Uterus (tissue), 4 donors: Measurements from ENCODE around the gene WBP2. TPM values are rescaled to one million over a fixed set of nuclear protein-coding genes. Genes with fewer than 3 reads are reported as not detected.

Source experiments
- DNase-seq, 2 donors: peaks; one replicate each; pipeline ENCODE4 v3.0.0-alpha.2; 2019 to 2020
- H3K27ac ChIP-seq, 2 donors: fragments of 200-600 bp; sonication (generic); 1 replicate in 1 of 2; 2 replicates in 1 of 2; pipeline ENCODE4 v1.5.1; 2016 to 2018
- H3K27me3 ChIP-seq, 2 donors: fragments of 200-600 bp; sonication (generic); one replicate each; pipeline ENCODE4 v1.5.1; 2018 to 2019; ENCODE audit warnings: control low read depth in 1 of 2
- H3K36me3 ChIP-seq, 2 donors: fragments of 200-600 bp; sonication (generic); one replicate each; pipeline ENCODE4 v1.5.1; 2019; ENCODE audit warnings: control low read depth in 1 of 2
- H3K4me1 ChIP-seq, 2 donors: fragments of 200-600 bp; sonication (generic); one replicate each; pipeline ENCODE4 v1.5.1; 2018 to 2019; ENCODE audit warnings: control low read depth in 1 of 2
- H3K4me3 ChIP-seq, 2 donors: fragments of 200-600 bp; sonication (generic); 1 replicate in 1 of 2; 2 replicates in 1 of 2; pipeline ENCODE4 v1.5.1; 2018 to 2019; ENCODE audit warnings: mild to moderate bottlenecking in 1 of 2
- H3K9me3 ChIP-seq, 2 donors: fragments of 200-600 bp; sonication (generic); one replicate each; pipeline ENCODE4 v1.5.1; 2019; ENCODE audit warnings: control low read depth in 1 of 2
- POLR2A ChIP-seq, 2 donors: fragments of 450-650 bp; IDR thresholded peaks; one replicate each; pipeline ENCODE4 v1.6.1; 2016; ENCODE audit warnings: antibody characterized with exemption in 2 of 2, mild to moderate bottlenecking in 1 of 2, moderate library complexity in 1 of 2
- intact Hi-C: fragments of 100-400 bp; cut with DNase I; formaldehyde crosslinking; loops from one replicate; pipeline ENCODE4 v1.15.1; 2023; ENCODE audit warnings: low total_unique reads
- total RNA-seq, 4 donors: library from RNA; depleted of rRNA in 3 of 4; stranded (reverse); fragments of >200 nt in 3 of 4; gene quantifications; one replicate each; pipeline versions ENCODE4 v1.1.0 to v1.2.4, GENCODE V29; 2014 to 2023
- TF ChIP-seq, protein P1 (sequence below), 4 experiments: fragments of 200-600 bp in 2 of 4; fragments of 450-650 bp in 2 of 4; sonication (generic) in 2 of 4; IDR thresholded peaks; one replicate each; pipeline ENCODE4 v1.5.1; 2016 to 2019; ENCODE audit warnings: antibody characterized with exemption in 4 of 4, mild to moderate bottlenecking in 2 of 4, moderate library complexity in 1 of 4
- donor health status: DM: yes; HTN: yes; CAD: no.

Gene WBP2
- total RNA-seq, 4 donors from 2014 or later, result 19.7 to 115 (median 34.5) TPM

DNA sequence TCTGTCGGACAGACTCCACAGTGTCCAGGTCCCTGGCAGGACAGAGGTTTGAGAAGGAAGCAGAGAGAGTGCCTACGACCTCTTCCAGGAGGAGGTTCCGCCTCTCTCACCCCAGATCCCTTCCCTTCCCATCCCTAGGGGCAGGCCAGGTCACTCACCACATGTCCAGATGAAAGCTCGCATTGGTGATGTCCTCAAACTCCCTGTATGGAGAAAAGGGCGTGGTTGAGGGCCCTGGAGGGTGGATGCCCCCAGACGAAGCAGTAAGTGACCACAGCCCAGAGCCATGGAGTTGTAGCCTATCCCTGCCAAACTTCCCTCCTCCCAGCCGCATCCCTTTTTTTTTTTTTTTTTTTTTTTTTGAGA lies 14.4 kb downstream of the WBP2 start:
- intact Hi-C loops, result loop anchor here (10.0 kb wide), 1 partner anchor 54 kb away; the partner anchor contains the start of gene TRIM65
- Histone ChIP-seq H3K27ac (no peak overlapping the region), H3K27me3 (no peaks in the 10 kb centered on the region), H3K4me3 (no peak overlapping the region), H3K9me3 (no peaks in the 10 kb centered on the region), H3K36me3 (no peaks in the 10 kb centered on the region), H3K4me1 (peaks cover 4 to 5% of the 10 kb centered on the region in 2 donors)
- DNase-seq, result no peak
- TF ChIP-seq, protein P1, sequence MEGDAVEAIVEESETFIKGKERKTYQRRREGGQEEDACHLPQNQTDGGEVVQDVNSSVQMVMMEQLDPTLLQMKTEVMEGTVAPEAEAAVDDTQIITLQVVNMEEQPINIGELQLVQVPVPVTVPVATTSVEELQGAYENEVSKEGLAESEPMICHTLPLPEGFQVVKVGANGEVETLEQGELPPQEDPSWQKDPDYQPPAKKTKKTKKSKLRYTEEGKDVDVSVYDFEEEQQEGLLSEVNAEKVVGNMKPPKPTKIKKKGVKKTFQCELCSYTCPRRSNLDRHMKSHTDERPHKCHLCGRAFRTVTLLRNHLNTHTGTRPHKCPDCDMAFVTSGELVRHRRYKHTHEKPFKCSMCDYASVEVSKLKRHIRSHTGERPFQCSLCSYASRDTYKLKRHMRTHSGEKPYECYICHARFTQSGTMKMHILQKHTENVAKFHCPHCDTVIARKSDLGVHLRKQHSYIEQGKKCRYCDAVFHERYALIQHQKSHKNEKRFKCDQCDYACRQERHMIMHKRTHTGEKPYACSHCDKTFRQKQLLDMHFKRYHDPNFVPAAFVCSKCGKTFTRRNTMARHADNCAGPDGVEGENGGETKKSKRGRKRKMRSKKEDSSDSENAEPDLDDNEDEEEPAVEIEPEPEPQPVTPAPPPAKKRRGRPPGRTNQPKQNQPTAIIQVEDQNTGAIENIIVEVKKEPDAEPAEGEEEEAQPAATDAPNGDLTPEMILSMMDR (IDR thresholded peaks at IDR 0.05), result no peak
- TF ChIP-seq POLR2A (IDR thresholded peaks at IDR 0.05), result no peak

DNA sequence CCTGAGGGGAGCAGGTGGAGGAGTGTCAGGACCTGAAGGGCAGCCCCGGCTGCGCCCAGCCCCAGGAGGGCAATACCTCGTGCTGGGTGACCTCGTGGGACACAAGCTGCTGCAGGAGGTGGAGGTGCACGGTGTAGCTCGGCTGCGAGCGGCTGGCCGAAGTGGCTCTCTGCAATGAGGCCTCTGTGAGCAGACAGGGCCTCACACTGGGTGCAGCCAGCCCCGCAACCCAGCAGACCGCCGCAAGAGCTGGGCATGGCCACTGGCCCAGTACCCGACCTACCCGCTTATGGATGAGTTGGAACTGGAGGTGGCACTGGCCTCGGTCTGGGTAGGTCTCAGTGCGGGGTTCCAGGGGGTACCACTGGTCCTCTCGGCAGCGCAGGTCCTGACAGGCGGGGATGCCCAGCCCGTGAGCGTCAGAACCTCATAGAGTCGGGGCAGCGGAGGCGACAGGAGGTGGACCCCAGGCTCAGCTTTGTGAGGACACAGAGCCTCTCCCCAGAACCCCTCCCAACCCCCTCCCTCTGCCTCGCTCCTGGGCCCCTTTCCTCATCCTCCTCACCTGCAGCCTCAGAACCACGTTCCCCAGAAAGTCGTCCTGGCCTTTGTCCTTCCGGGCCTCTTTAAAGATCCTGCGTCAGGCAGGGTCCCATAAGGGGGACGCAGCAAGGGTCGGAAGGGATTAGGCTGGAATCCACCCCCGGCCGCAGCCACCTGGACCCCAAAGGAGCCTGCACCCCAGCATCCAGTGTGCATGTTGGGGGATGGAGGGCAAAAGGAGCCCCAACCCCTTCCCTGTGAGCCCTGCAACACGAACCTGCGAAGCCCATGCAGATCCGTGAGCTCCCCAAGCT lies 15.0 kb downstream of the WBP2 start:
- Histone ChIP-seq H3K4me1 (peaks cover 0 to 2% of the 10 kb centered on the region in 2 donors), H3K9me3 (no peaks in the 10 kb centered on the region), H3K36me3 (no peaks in the 10 kb centered on the region), H3K27ac (no peak overlapping the region), H3K4me3 (no peak overlapping the region), H3K27me3 (no peaks in the 10 kb centered on the region)
- no peak for TF ChIP-seq POLR2A (IDR thresholded peaks at IDR 0.05)
- TF ChIP-seq, protein P1 (IDR thresholded peaks at IDR 0.05), result no peak
- intact Hi-C loops, result loop anchor here (10.0 kb wide), 1 partner anchor 55 kb away; the partner anchor contains the start of gene TRIM65
- no peak for DNase-seq

DNA sequence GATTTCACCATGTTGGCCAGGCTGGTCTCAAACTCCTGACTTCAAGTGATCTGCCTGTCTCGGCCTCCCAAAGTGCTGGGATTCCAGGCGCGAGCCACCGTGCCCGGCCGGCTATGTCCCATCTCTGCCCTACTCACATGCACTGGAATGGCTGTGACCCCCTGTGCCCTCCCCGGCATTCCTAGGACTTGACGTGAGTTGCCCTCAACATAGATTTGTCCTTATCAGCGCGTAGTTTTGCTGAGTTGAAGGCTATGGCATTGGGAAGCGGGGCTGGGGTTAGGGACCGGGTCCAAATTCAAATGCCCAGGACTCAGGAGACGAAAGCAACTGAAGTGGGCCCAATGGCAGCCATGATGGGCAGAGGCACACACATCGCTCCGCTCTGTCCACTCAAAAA lies 16.7 kb downstream of the WBP2 start:
- no peak overlapping the region for H3K4me3 ChIP-seq
- no peaks in the 10 kb centered on the region for H3K27me3 ChIP-seq
- H3K4me1 ChIP-seq, result no peaks in the 10 kb centered on the region
- no peak for DNase-seq
- H3K27ac ChIP-seq, result no peak overlapping the region
- intact Hi-C loops, result no loop called here
- H3K36me3 ChIP-seq, result no peaks in the 10 kb centered on the region
- H3K9me3 ChIP-seq, result no peaks in the 10 kb centered on the region
- TF ChIP-seq, protein P1 (IDR thresholded peaks at IDR 0.05), result no peak
- TF ChIP-seq POLR2A (IDR thresholded peaks at IDR 0.05), result no peak

DNA sequence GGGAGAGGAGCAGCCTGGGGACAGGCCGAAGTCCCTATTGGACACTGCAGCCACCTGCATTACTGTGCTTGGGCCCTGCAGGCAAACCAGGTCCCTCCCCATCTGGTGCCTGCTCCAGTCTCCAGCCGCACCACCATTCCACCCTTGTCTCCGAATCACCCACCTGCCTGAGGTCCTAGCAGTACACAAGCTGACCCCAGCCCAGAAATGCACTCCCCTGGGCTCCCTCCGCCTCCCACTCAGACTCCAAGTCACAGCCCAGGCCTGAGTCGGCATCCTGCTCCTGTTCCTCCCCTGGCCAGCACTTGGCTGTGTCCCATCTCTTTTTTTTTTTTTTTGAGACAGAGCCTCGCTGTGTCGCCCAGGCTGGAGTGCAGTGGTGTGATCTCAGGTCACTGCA lies 17.2 kb downstream of the WBP2 start:
- intact Hi-C loops, result no loop called here
- Histone ChIP-seq H3K27ac (no peak overlapping the region), H3K4me3 (no peak overlapping the region), H3K9me3 (no peaks in the 10 kb centered on the region), H3K4me1 (no peaks in the 10 kb centered on the region), H3K36me3 (no peaks in the 10 kb centered on the region), H3K27me3 (no peaks in the 10 kb centered on the region)
- DNase-seq, result no peak
- TF ChIP-seq, protein P1 (IDR thresholded peaks at IDR 0.05), result no peak
- no peak for TF ChIP-seq POLR2A (IDR thresholded peaks at IDR 0.05)

DNA sequence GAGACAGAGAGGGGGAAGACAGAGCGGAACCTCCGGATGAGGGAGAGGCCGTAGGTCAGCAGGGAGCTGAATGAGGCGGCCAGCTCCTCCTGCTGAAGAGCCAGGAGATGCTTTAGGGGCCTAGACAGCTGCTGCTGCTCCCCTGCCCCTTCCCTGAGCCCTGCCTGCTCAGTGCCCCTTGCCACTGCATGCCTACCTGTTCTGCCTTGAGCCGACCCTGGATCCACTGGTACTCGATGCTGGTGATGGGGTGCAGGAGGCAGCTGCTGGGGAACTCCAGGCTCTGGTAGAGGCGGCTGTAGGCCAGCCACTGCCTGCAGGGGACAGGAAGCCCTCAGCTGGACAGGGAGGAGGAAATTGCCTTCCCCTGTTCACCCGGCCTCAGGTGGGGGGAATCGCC lies 18.5 kb downstream of the WBP2 start:
- no peak for TF ChIP-seq POLR2A (IDR thresholded peaks at IDR 0.05)
- TF ChIP-seq, protein P1 (IDR thresholded peaks at IDR 0.05), result no peak
- no peaks in the 10 kb centered on the region for H3K36me3 ChIP-seq
- DNase-seq, result no peak

More for the DNA sequence above, 18.5 kb downstream of the WBP2 start:
- Histone ChIP-seq H3K27me3 (no peaks in the 10 kb centered on the region), H3K4me1 (no peaks in the 10 kb centered on the region), H3K27ac (no peak overlapping the region), H3K9me3 (no peaks in the 10 kb centered on the region), H3K4me3 (no peak overlapping the region)
- intact Hi-C loops, result no loop called here
